Posterior cingulate gyrus (tissue), 11 donors: ENCODE data around the gene ARID3B.
"Not testable (repeated sequence)": the region's sequence is repeated elsewhere in the genome, so short reads cannot be mapped to it uniquely, and the experiment has no call there.

Source experiments
- DNase-seq, 10 donors: peaks; one replicate each; pipeline versions ENCODE4 v3.0.0 to v3.0.0-alpha.2; 2020 to 2021; ENCODE audit warnings: mixed read lengths in 3 of 10
- intact Hi-C: fragments of 100-400 bp; cut with DNase I; formaldehyde crosslinking; loops from one replicate; pipeline ENCODE4 v1.15.1; 2023

Gene ARID3B

DNA sequence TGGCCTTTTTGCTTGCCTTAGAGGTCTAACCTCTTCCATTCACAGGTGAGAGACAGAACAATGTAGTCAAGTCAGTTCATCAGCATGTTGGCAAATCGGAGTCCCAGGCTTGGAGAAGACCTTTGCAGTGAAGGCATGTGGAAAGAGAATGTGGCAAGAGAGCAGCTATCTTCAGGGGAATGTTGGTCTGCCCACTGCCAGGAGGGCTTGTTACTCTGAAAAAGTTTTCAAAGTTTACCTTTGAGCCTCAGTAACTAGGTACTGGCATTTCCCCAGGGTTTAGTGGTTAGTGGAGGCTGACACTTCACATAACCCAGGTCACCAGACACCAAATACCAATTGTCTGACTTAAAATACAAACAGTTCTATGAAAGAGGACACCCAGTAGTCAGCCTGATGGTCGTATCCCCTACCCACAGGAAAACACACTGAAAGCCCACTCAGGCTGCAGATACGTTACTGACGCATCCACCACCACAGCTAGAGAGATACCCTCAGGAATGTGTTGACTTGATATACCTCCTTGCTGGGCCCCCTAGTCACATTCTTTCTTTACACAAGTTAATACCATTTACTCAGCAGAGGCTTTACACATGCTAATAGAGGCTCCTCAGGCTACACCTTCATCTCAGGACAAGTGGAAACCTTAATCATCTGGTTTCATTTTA is 9.7 kb upstream of the ARID3B start:
- DNase-seq = no peak
- intact Hi-C loops = no loop called here

DNA sequence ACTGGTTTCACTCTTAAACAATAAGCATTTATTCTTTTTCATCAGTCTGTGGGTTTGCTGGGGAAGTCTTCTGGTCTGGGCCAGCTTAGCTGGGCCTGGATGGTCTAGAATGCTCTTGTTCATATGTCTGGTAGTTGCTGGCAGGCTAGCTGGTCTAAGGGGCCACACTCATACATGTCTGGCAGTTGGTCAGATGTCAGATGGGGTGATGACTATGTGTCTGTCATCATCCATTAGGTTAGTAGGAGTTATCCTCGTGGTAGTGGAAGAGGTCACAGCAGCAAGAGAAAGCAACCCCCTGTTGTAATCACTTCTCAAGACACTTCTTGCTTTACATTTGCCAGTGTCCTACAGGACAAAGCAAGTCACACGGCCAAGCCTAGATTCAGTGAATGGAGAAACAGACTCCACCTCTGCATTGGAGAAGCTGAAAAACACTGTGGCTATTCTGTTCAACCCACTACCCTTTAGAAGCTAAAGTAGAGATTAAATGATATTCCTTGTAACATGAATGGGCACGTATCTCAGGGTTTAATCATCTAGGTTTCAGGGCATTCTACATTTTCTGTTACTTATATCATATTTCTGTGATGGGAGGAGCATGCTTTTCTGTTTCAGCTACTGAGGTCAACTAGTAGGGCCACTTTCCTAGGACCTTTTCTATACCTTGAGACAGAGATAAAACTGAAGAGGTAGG is 5.5 kb upstream of the ARID3B start:
- intact Hi-C loops = no loop called here
- DNase-seq = no peak

DNA sequence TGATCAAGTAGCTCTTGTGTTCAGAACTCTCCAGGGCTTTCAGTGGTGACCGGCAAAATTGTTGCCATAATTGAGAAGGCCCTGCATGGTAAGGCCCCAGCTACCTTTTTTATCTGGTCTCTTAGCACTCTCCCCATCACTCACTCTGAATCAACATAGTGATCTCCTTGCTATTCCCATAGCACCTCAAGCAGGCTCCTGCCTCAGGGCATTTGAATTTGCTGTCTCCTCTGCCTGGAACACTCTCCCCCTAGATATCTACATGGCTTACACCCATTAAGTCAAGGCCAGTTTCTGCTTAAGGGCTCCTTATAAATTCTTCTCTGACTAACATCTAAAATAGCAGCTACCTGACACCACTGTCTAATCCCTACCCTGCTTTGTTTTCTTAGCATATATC is 3.3 kb upstream of the ARID3B start:
- no peak for DNase-seq
- intact Hi-C loops = no loop called here

GRCh38 chr15:74539521-74539920 is 1.5 kb upstream of the ARID3B start:
- intact Hi-C loops, DNase-seq: not testable (repeated sequence)

DNA sequence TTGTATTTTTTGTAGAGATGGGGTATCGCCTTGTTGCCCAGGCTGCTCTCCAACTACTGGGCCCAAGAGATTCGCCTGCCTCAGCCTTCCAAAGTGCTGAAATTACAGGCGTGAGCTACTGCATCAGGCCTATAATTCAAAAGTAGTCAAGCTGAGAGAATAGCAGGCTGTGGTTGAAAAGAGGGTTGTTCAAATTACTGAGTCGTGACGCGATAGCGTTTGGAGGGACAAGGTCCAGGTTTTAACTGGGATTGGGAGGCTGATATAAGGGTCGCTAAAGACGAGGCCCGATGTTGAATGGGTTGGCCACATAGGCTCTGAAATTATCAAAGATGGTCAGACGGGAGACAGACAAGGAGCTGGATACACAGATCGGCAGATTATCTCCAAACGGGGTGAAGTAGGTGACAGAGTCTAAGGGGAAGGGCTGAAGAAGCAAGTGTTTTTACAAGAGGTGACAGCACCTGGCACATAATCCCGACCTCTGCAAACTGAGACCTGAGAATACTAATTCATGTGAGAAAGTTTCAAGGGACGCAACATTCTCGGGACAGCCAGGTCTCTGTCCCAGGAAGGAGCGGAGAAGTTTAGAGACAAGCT is 759 bp upstream of the ARID3B start:
- DNase-seq = no peak
- intact Hi-C loops = loop anchor here (2.0 to 5.0 kb wide), 2 partner anchors 57 to 79 kb away; partner anchors contain the start of gene UBL7

DNA sequence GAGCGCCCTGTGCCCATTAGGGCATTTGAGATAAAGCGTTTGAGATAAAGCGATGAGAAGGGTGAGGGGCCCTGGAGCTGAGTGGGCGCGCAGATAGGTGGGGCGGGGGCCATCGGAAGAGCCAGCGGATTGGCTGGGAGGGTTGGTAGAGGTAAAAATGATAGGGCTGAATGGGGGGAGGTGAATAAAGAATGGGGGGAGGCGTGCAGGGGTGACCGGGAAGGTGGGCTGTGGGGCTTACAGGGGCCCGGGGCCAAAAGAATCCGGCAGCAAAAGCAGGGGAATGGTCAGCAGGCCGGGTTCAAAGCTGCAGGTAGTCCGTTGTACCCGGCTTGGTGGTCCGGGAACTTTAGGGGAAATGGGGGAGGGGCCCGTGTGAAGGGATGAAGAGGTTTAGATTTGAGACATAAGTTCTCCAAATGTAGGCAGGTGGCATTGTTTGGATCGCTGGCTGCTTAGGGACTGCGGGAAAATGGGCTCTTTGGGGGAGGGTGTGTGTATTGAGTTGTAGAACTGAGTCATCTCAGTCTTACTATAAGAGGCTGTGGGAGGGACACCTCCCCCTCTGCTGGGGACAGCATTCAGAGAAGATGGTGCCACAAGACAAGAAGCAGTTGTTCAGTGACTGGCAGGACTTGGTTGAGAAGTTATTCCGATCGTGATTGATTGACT is 610 bp downstream of the ARID3B start:
- peak in 7 of 10 donors; percentile 12 to 88 (median 31) for DNase-seq
- intact Hi-C loops = loop anchor here (1.0 to 5.0 kb wide), 3 partner anchors 56 to 81 kb away; partner anchors contain the start of genes CLK3 and UBL7

DNA sequence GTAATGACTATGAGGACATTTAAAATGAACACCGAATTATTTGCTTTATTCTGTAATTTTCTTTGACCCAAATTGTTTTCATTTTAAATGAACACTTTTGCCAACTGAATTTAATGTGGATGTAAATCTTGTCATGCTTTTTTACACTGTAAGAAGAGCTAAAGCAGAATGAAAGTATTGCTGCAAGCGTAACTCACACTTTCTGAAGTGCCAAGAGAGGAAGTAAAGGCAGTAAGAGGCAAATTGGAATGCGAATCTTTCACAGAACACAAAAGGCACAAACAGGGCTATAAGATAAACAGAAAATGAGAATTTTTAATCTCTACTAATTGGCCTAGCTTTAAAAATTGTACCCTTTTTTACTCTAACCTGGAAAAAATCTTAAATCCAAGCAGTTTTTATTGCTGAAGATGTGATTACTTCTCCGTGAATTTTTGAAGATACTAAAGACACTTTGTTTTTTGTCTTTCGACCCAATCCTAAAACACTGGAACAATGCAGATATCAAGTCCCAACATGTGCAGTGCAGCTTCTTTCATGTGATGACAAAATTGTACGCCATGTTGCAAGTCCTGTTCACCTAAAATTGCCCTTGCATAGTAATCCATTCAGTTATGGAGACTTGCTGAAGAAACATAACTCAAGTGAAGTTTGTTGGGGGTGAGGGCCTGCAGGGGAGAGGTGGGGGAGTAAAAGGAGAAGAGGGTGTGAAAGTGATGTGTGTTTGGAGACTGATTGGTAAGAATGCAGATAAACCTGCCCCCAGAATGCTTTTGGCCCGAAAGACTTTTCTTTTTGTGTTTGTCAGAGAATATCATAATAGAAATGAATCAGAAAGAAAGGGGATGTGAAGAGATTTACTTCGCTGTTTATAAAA is 1.4 kb downstream of the ARID3B start:
- intact Hi-C loops = loop anchor here (5.0 kb wide), 1 partner anchor 55 kb away; no protein-coding TSS in a partner anchor
- no peak for DNase-seq

- no peak for DNase-seq
- intact Hi-C loops = loop anchor here (5.0 kb wide), 1 partner anchor 54 kb away; no protein-coding TSS in a partner anchor
These were observed 2.0 kb downstream of the ARID3B start for GRCh38 chr15:74543043-74543422.

DNA sequence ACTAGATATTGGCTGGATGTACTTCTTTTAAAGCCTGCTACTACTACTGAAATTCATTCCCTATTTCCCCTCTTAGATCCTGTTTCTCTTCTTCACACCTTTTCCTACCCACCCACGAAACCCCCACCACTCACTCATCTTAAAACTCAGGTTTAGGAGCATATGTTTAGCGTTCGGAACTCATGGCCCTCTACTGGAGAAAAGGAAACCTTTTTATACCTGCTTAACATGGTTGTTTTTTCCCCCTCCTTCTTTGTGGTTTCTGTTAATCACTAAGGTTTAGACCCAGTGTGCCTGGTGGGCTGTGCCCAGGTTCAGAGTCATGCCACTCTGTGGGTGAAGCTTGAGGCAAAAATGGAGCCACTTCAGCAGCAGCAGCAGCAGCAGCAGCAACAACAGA is 2.6 kb downstream of the ARID3B start:
- DNase-seq = no peak
- intact Hi-C loops = loop anchor here (5.0 kb wide), 1 partner anchor 54 kb away; no protein-coding TSS in a partner anchor

DNA sequence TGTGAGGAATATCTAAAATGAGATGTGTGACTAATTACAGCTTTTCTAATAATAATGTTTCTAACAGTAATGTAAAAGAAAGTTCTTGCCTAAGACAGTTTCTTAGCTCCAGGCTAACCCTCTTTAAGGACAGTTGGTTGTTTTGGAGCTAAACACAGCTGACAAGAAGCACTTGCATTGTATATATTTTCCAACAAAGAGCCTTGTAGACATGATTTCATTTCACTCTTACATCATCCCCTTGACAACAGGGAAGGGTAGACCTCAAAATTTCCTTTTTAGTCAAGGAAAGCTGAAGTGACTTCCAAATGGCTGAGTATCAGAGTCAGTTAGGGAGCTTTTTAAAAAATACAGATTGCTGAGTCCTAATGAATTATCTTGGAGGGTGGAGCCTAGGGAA is 4.1 kb downstream of the ARID3B start:
- DNase-seq = no peak
- intact Hi-C loops = no loop called here

- intact Hi-C loops = loop anchor here (1.0 kb wide), 1 partner anchor 69 kb away; the partner anchor contains the start of gene CLK3
- peak; percentile 94 to 99 (median 98) for DNase-seq
These were observed 5.0 kb downstream of the ARID3B start for GRCh38 chr15:74545776-74546656.

DNA sequence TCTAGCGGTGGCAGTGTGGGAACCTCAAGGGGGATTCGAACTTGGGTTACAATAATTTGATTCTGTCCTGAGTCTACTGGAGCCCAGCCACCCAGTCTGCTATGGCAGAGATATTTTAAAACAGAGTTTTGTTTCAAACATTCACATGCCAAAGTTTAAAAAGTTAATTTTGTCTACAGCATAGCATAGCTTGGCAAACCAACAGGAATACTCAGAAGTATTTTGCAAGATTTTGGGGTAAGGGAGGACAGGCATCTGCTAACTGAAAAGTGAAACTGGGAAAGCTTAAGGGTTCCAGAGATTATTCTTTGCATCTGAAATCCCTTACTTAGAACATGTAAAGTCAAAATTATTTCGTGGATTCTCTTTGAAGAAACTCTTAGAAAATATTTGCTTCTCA is 6.6 kb downstream of the ARID3B start:
- intact Hi-C loops = no loop called here

GRCh38 chr15:74548241-74548640 is 7.2 kb downstream of the ARID3B start:
- no peak for DNase-seq

More for the DNA sequence above, 6.6 kb downstream of the ARID3B start:
- no peak for DNase-seq

GRCh38 chr15:74549816-74550215 is 8.8 kb downstream of the ARID3B start:
- DNase-seq = no peak
- intact Hi-C loops = no loop called here

More at GRCh38 chr15:74548241-74548640, 7.2 kb downstream of the ARID3B start:
- intact Hi-C loops = no loop called here

- intact Hi-C loops = no loop called here
- DNase-seq = no peak
These were observed 10.7 kb downstream of the ARID3B start for GRCh38 chr15:74551714-74552113.

DNA sequence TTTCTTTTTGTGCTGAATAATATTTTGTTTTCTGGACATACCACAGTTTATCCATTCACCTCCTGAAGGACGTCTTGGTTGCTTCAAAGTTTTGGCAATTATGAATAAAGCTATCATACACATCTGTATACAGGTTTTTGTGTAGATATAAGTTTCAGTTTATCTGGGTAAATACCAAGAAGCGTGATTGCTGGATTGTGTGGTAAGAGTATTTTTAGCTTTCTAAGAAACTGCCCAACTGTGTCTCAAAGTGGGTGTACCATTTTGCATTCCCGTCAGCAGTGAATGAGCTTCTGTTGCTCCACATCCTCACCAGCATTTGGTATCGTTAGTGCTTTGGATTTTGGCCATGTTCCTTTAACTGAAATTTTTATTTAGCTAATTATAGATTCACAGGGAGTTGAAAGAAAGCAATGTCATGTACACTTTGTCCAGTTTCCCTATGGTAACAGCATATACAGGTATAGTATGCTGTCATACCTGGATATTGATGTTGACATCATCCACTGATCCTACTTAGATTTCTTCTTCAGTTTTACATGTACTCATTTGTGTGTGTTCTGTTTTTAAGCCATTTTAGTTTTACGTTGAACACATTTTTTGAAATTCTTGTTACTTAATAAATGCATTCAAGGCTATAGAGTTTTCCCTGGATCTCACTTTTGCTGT is 11.9 kb downstream of the ARID3B start:
- intact Hi-C loops = no loop called here
- no peak for DNase-seq

- intact Hi-C loops = no loop called here
These were observed 14.2 kb downstream of the ARID3B start for GRCh38 chr15:74555192-74555591.

GRCh38 chr15:74558706-74559105 is 17.7 kb downstream of the ARID3B start:
- no peak for DNase-seq
- intact Hi-C loops = no loop called here

More at GRCh38 chr15:74555192-74555591, 14.2 kb downstream of the ARID3B start:
- no peak for DNase-seq
